BJ (cell line): ENCODE data around the gene RAP1B. TPM values are rescaled to one million over a fixed set of nuclear protein-coding genes. Genes with fewer than 3 reads are reported as not detected.

Experiments
- CTCF ChIA-PET: fragments of 350-600 bp; formaldehyde crosslinking; extraction: SDS; loops from one replicate; lab custom pipeline; 2021; ENCODE audit warnings: antibody characterized with exemption, inconsistent platforms; lab: Yijun Ruan, JAX
- POLR2A ChIA-PET: fragments of 300-600 bp; sonication (Branson Sonifier 250); formaldehyde crosslinking; extraction: SDS; loops from one replicate; lab custom pipeline; 2021; ENCODE audit warnings: antibody characterized with exemption; lab: Charles Lee
- DNase-seq: peaks from one replicate; pipeline ENCODE4 v3.0.0-alpha.2; 2011; ENCODE audit warnings: low read depth
- H3K27me3 ChIP-seq: 2 replicates; pipeline ENCODE4 v1.6.0; 2011; ENCODE audit warnings: low read length; ENCODE audit not compliant: control insufficient read depth, insufficient read depth
- H3K36me3 ChIP-seq: 2 replicates; pipeline ENCODE4 v1.5.1; 2011; ENCODE audit warnings: low read length; ENCODE audit not compliant: control insufficient read depth, insufficient read depth
- H3K4me3 ChIP-seq: 2 replicates; pipeline ENCODE4 v1.5.1; 2011; ENCODE audit warnings: low read depth, mild to moderate bottlenecking, control low read depth, low read length
- polyA plus RNA-seq: library from polyadenylated mRNA; depleted of rRNA; stranded (reverse); fragments of >200 nt; gene quantifications from 2 replicates; pipeline ENCODE4 v1.2.3, GENCODE V29; 2011; rRNA removed
- small RNA-seq: library from RNA; depleted of rRNA; stranded (forward); fragments of <200 nt; gene quantifications from one replicate; pipeline ENCODE3, GENCODE V24; 2012; ENCODE audit warnings: low replicate concordance, low read depth; ENCODE audit not compliant: insufficient read length
- TF ChIP-seq, protein P1 (sequence below): IDR thresholded peaks from 2 replicates; pipeline ENCODE4 v1.5.1; 2011; ENCODE audit warnings: low read depth, mild to moderate bottlenecking, control low read depth, inconsistent platforms, low read length, moderate library complexity; ENCODE audit not compliant: insufficient read depth

RAP1B gene
- polyA plus RNA-seq, 1 experiment, result 210 TPM

DNA sequence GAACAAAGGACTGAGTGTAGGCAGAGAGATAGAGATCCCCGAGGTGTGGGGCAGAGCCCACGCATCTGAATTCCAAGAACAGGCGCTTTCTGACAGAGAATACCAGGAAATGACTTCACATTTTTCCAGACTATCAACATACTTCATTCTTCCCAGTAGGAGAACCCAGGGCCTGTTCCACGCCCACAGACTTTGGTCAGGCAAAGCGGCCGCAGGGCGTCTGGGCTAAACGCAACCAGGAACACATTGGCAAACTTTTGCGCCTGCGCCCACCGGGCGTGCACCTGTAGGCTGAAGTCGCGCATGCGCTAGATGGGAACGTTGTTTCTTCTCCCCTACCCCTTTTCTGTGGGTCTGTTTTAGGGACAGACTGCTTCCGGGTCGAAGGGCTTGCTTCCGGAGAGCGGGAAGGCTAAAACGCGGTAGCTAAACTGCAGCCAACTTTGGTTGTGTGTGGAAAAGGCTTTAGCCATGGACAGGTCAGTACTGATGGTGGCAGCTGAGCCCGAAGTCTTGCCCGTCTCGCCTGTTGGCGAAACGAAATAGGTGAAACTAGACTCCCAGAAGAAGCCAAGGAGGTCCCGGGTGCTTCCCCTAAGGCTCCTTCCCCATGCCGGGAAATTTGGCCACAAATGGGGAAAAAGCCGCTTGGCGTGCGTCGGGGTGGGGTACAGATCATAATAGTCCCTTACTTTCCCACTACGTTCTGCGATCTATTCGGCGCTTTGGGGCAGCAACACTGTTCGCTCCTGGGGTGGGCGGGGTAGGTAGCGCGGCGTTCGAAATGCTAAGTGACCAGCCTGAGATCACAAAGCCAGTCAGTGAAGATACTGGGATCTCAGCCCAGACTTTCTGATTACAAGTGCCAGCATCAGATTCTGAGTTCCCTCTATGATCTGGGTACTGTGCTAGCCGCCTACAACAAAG, 76.2 kb downstream of the RAP1B start, which contains the start of gene NUP107:
NUP107 (plus strand) TSS at position 384 of the 927 bp plus-strand sequence; CDS start at position 472, 88 bp downstream.
- H3K27me3 ChIP-seq, result no peaks in the 10 kb centered on the region
- H3K4me3 ChIP-seq, result peak within 1 kb of the TSS; percentile 68
- CTCF ChIA-PET, result no interaction called here
- H3K36me3 ChIP-seq, result no peaks in the 10 kb centered on the region
- POLR2A ChIA-PET, result interaction anchor here (0.6 kb wide), 1 partner anchor 322 kb away, joined by 3 read pairs; no protein-coding TSS in a partner anchor
- DNase-seq, result peak; percentile 91
- TF ChIP-seq, protein P1, sequence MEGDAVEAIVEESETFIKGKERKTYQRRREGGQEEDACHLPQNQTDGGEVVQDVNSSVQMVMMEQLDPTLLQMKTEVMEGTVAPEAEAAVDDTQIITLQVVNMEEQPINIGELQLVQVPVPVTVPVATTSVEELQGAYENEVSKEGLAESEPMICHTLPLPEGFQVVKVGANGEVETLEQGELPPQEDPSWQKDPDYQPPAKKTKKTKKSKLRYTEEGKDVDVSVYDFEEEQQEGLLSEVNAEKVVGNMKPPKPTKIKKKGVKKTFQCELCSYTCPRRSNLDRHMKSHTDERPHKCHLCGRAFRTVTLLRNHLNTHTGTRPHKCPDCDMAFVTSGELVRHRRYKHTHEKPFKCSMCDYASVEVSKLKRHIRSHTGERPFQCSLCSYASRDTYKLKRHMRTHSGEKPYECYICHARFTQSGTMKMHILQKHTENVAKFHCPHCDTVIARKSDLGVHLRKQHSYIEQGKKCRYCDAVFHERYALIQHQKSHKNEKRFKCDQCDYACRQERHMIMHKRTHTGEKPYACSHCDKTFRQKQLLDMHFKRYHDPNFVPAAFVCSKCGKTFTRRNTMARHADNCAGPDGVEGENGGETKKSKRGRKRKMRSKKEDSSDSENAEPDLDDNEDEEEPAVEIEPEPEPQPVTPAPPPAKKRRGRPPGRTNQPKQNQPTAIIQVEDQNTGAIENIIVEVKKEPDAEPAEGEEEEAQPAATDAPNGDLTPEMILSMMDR, result peak; percentile 43

- ChIA-PET CTCF (interaction anchor here (0.7 kb wide), 2 partner anchors 379 to 860 kb away, joined by 3 to 4 read pairs; no protein-coding TSS in a partner anchor), POLR2A (no interaction called here)
- Histone ChIP-seq H3K36me3 (peaks cover 4% of the 10 kb centered on the region; the same call in 1 of the 2 replicates), H3K4me3 (no peak overlapping the region), H3K27me3 (no peaks in the 10 kb centered on the region)
- no peak for DNase-seq
- TF ChIP-seq, protein P1, result no peak
Observed at GRCh38 chr12:68695454-68695853, 84.8 kb downstream of the RAP1B start.

- Histone ChIP-seq H3K36me3 (peaks cover 4% of the 10 kb centered on the region; the same call in 1 of the 2 replicates), H3K4me3 (no peak overlapping the region), H3K27me3 (no peaks in the 10 kb centered on the region)
- CTCF ChIA-PET, result no interaction called here
- DNase-seq, result no peak
- POLR2A ChIA-PET, result no interaction called here
- TF ChIP-seq, protein P1, result no peak
Observed at GRCh38 chr12:68699486-68699885, 88.8 kb downstream of the RAP1B start.

Small RNAs within 50 kb of the gene (small RNA-seq; reads per million reads assigned to genes)
- gene RF00017 (not detected), gene SNORA70G (not detected)

Other genes with a start within 250 kb of the RAP1B start
- 23.4 and 40.1 TPM in 2 replicates for gene NUP107, start 76.1 kb downstream of the RAP1B start, polyA plus RNA-seq
- gene SLC35E3, start 135.3 kb downstream of the RAP1B start, polyA plus RNA-seq, result 5.7 and 9.2 TPM in 2 replicates
- gene MDM2, start 197.3 kb downstream of the RAP1B start, polyA plus RNA-seq, result 15.1 and 34.6 TPM in 2 replicates